ENCODE data around the gene CD248.
"Not testable (repeated sequence)": the region's sequence is repeated elsewhere in the genome, so short reads cannot be mapped to it uniquely, and the experiment has no call there.

CD248 gene

DNA sequence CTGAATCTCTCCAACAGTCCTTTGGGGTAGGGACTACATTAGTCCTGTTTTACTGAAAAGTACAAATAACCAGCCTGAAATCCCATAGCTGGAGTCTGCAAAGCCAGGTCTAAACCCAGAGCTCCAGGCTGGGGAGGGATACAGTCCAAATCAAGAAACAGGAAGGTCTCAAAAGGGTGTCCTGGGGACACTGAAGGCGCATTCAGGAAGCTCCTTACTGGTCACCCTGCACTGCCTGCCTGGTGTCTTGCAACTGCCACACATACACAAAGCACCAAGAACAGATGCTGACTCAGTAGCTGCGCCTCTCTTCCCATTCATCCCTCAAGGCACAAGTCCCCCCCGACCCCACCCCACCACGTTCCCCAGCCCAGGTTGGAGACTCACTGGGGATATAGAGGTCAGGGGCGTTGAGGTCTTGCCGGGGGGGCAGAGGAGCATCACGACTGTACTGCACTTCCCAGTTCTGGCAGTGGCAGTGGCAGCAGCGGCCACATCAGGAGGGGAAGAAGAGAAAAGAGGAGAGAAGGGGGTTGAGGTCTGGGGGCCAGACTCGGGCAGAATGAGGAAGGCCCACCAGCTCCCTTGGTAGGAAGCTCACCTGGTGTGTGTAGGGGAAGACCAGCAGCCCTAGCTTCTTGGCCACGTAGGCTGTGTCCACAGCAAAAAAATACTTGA lies 29.5 kb downstream of the CD248 start:
- DNase-seq: no peak

DNA sequence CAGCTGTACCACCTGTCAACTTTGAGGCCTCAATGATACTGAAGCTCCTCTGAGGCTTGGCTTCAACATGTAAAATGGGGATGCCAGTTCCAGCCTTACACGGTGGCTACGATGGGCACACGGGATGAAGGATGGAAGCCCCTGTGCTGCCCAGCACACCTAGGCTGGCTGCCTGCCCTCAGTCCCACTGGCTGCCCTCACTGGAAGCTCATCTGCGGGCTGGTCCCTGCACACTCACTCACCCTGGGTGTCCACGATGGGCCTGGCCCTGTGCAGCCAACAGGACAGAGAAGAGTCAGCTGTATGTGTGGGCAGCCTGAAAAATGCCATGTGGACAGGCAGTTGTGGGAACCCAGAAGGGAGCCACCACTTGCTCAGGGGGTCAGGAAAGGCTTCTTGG lies 30.1 kb downstream of the CD248 start:
- no peak for DNase-seq

DNA sequence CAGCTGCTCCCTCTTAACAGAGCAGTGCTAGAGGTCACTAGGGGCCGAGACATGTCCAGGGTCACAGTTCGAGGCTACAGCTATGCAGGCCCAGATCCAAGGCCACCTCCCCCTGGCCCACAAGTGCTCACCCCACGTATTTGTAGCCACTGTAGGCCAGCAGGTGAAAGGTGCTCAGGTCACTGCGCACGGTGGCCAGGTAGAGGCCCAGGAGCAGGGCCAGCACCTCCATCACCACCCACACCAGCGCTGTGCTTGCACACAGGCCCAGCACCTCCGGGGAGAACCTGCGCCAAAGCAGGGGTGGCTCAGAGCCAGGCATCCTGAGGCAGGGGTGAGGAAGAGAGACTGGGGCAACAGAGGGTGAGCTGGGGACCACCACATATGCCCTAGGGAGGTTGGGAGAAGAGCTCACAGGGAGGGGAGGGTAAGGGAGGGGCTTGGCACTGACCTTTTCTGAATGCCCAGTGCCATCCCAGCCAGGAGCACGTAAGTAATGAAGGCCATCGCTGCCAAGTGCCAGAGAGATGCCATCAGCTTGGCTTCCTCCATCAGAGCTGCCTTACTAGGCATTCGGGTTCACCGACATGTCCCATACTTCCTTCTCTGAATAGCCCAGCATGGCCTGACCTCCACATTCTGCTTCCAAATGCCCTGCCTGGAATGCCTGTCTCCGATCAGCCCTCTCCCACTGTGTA lies 31.4 kb downstream of the CD248 start:
- DNase-seq: no peak

DNA sequence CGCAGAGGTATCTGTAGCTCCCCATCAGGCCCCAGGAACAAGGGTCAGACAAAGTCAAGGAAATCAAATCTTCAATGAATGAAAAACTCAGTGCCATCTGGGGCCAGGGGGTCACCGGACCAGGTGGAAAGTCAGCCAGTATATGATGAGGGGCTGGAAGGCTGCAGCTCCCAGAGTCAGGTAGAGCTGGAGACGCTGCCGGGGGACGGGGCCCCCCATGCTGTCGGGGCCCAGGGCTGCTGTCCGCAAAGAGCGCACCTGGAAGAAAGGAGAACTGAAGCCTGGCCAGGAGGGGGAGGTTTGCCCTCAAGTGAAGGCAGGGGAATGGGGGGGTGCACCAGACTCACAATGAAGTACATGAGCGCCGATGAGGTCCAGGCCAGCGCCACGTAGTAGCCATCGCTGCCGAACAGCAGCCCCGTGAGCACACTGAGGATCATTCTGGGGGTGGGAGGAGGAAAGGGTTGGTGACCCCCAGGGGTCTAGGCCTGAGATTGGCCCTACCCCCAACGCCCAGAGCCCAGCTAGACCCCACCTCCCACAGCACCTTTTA lies 32.2 kb downstream of the CD248 start:
- DNase-seq: no peak

DNA sequence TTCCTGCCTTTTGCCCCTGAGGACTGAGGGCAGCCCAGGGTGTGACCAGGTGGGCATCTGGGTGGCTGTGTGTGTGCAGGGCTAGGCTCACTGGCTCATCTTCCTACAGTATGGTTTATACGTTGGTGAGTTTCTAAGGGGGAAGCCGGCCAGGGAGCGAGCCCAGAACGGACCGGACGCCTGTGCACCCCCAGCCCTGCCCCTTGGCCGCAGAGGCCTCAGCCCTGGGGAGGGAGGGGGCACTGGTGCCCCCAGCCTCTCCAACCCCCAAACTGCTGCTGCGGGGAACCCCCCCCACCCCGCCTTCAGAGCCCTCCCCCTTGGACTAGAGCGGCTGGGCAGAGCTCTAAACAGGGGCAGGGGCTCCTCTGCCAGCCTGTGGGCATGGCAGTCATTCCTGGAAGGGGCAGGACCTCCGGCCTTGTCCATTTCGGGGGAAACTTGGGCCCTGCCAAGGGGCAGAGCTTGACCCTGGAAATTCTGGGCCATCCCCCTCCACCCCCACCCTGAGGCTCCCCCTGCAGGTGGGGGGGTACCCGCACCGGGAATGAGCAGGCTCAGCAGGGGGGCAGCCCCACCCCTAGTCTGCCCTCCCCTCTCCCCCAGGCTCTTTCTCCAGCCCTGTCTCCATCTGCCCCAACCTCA lies 33.3 kb downstream of the CD248 start:
- DNase-seq: no peak

DNA sequence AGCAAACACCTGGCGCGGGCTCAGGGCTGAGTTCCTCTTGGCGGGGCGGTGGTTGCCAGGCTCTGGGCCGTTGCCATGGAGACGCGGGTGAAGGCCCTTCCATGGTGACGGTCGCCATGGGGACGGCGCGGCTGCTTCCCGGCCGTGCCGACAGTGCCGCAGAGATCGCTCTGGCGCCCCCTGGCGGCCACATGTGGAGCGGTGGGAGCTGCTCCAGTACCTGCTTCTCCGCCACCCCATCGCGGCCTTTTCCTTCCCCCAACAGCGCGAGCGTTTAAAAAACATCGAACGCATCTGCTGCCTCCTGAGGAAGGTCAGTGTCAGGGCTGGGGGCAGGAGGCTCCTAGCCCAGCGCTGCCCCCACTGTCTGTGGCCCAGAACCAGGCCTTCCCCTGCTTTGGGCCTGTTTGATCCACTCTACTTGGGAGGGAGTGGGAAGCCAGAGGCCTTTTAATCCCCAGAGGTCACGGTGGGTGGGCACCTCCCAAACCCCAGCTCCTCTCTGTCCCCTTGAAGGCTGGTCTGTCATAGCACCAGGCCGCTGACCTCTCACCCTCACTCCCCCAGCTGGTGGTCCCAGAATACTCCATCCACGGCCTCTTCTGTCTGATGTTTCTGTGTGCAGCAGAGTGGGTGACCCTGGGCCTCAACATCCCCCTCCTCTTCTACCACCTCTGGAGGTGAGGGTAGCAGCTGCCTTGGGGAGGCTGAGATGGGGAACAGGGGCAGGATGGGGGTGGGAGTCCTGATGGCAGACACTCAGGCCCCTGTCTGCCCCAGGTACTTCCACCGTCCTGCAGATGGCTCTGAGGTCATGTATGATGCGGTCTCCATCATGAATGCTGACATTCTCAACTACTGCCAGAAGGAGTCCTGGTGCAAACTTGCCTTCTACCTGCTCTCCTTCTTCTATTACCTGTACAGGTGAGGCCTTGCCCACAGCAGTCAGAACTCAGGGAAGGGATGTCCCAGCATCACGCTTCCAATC lies 34.1 kb downstream of the CD248 start:
- peak; percentile 98 to 100 (median 100) for DNase-seq

DNA sequence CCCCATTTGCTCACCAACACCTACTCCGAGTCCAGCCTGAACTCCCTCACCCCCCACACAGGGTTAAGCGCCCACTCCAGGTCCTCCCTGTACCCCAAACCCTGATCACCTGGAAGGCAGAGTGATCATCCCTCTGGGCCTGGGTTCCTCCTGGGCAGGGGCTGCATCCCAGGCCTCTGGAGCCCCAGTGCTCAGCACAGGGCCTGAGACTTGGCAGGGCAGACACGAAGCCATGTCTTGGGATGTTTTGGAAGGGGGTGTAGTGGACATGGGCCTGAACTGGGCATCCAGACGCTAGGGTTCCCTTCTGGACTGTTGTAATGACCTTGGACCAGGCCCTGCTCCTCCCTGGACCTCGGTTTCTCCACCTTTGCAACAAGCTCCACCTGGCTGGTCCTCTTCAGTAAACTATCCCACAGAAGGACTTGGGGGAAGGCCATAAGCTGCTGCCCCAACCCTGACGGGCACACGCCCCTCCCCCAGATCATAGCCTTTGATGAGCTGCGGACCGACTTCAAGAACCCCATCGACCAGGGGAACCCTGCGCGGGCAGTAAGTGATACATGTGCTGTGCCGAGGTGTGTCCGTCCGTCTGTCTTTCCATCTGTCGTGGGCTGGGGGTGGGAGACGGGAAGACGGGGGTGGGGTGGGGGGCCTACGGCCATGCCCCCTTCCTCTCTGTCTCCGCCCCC lies 34.9 kb downstream of the CD248 start:
- no peak for DNase-seq

DNA sequence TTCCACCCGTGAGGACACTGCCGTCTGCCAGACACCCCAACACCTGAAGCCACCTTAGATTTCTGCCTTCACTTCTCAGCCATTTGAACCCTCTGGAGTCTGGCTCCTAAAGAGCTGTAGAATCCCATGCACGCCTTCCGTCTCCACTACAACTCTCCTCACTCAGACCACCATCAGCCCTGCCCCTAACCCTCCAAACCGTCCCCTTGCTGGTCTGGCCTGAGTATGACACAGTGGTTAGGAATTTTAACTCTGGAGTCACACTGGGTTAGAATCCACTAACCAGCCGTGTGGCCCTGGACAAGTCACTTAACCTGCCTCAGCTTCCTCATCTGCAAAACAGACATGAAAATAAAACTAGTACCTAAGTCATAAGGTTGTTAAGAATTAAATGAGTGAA lies 35.8 kb downstream of the CD248 start:
- no peak for DNase-seq

DNA sequence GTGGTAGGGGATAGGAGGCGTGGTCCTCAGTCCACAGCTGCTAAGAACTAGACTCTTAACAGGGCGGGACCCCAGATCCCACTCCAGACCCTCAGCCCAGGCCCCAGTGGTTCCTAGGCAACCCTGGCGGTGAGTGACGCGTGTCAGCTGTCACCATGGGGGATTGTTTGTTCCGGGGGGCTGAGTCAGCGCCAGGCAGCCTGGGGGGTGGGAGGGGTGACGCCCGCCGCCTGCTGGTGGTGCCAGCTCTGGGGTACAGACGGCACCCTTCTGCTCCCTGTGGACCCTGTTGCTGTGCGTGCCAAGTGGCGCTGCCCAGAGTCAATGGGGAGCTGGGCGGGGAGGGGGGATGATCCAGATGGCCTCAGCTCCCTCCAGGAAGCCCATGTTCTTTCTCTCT lies 36.4 kb downstream of the CD248 start:
- DNase-seq: no peak

DNA sequence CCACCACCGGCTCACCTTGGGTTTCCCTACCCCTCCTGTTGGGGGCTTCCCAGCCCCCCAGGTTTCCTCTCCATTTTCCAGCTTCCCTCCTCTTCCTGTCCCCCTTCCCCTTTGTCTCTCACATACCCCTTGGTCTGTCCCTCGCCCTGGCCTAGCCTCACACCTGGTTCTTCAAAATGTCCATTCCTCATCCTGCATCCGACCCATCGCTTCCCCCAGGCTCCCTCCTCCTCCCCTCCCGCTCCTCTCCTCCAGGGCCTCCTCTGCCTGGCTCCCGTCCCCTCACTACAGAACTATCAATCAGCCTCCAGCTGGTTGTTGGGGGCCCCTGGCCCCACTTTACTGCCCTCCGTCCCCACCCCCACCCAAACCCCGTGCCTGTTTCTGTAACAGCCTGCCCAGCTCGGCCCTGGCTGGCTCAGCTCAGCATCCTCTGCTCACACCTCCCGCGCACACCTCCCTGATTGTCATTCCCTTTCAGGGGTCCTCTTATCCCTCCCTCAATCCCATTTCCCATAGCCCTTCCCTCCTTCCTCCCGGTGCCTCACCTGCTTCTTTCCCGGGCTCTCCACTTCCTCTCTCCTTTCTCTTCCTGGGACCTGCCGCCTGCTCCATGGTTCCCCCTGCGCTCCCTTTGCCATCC lies 37.6 kb downstream of the CD248 start:
- no peak for DNase-seq

DNA sequence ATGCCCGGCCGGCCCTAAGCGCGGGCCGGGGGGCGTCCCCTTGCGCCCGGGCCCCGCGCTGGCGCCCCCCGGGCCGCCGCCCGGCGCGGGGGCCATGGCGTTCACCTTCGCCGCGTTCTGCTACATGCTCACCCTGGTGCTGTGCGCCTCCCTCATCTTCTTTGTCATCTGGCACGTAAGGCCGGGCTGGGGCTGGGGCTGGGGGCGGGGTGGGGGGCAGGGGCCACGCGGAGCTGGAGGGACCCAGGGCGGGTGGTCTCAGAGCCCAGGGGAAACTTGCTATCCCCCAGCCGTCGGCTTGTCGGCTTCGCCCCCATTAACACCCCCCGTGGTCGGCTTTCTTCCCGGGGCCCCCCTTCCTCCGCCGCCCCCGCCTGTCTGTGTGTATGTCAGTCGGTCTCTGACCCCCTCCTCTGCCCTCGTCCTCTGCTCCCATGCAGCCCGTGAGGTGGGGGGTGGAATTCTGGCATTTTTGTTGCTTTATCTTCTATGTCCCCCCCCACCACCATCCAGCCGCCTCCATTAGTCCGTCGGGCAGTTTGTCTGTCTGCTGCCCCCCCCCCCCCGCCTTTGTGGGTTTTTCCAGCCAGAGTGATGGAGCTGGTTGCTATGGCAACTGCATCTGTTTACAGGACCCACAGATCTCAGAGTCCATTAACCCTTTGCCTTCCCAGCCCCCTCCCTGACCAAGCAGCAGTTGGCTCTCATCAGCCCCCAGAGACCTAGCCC lies 38.3 kb downstream of the CD248 start:
- no peak for DNase-seq

DNA sequence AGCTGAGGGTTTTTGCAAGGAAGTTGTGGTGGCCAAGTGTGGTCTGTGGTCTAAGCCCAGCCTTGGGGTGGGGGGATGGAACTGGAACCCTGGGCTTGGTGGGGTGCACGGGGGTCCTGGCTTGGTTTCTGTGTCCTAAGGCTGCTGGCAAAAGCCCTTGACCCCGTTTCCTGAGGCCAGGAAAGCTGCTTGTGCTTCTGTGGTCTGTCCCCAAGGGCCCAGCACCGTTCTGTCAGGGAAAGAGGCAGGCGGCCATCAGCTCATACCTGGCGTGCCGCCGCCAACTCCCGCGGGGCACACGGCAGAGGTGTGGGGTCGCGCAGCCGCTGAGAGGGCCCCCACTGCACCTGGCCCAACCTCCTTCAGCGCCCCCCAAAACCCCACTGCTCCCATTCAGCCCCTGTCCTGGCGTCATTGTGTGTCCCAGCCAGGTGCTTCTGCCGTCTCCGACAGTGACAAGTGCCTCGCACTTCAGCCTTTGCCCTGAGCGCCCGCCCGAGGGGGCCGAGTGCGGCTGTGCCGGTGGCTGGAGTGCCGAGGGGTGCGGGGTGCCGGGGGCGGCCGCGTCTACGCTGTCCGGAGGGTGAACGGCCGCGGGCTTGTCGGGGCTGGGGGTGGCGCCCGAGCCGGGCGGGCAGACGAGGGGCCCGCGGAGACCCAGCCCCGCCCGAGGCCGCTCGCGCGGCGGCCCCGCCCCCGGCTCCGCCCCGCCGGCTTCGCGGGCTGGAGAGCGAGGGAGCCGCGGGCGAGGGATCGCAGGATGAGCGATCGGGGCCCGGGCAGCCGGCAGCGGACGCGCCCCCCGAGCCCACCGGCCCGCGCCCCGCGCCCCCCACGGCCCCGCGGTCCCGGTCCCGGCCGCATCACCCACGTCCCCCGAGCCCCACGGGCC lies 39.1 kb downstream of the CD248 start, which contains the start of gene CNIH2:
Gene CNIH2, plus strand, starts transcription at position 705 of the 892 bp plus-strand sequence. CDS start 282 bp downstream, outside the sequence.
- DNase-seq: peak in 2 of 5 donors; percentile 31 to 65

DNA sequence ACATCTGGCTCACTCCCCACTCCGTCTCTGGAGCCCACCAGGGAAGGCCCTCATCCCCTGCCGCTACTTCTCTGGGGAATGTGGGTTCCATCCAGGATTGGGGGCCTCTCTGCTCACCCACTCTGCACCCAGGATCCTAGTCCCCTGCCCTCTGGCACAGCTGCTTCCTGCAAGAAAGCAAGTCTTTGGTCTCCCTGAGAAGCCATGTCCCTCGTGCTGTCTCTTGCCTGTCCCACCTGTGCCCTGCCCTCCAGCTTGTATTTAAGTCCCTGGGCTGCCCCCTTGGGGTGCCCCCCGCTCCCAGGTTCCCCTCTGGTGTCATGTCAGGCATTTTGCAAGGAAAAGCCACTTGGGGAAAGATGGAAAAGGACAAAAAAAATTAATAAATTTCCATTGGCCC lies 39.8 kb downstream of the CD248 start:
- DNase-seq: not testable (repeated sequence)

DNA sequence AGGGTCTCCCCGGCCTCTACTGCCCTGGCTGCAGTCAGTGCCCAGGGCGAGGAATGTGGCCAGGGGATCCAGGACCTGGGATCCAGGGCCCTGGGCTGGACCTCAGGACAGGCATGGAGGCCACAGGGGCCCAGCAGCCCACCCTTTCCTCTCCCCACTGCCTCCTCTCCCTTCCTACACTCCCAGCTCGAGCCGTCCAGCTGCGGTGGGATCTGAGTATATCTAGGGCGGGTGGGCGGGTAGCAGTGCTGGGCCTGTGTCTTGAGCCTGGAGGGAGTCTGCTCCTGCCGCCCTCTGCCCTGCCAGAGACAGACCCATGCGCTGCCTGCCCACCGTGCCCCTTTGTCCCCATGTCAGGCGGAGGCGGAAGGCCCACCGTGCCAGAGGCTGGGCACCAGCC lies 40.2 kb downstream of the CD248 start:
- not testable (repeated sequence) for DNase-seq

DNA sequence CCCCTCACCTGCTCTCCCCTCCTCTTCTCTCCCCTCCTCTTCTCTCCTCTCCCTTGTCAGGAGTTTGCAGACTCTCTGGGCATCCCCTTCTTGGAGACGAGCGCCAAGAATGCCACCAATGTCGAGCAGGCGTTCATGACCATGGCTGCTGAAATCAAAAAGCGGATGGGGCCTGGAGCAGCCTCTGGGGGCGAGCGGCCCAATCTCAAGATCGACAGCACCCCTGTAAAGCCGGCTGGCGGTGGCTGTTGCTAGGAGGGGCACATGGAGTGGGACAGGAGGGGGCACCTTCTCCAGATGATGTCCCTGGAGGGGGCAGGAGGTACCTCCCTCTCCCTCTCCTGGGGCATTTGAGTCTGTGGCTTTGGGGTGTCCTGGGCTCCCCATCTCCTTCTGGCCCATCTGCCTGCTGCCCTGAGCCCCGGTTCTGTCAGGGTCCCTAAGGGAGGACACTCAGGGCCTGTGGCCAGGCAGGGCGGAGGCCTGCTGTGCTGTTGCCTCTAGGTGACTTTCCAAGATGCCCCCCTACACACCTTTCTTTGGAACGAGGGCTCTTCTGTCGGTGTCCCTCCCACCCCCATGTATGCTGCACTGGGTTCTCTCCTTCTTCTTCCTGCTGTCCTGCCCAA lies 40.7 kb downstream of the CD248 start:
- DNase-seq: no peak

DNA sequence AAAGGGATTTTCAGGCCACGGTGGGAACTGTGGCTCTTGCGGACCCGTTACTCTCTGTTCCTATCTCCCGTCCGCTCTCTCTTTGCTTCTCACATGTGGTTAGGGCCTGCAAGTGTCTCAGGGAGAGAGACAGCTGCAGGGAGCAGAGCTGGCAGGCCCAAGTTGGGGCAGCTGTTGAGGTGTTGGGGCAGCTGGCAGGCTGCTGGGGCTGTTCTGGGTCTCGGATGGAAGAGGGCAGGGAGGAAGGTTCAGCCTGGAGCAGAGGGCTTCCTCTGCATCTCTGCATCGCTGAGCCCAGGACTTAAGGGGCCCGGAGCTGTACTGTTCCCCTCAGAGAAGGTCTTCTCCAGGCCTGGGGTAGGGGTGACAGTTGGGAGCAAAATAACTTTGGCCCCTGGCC lies 41.4 kb downstream of the CD248 start:
- no peak for DNase-seq

DNA sequence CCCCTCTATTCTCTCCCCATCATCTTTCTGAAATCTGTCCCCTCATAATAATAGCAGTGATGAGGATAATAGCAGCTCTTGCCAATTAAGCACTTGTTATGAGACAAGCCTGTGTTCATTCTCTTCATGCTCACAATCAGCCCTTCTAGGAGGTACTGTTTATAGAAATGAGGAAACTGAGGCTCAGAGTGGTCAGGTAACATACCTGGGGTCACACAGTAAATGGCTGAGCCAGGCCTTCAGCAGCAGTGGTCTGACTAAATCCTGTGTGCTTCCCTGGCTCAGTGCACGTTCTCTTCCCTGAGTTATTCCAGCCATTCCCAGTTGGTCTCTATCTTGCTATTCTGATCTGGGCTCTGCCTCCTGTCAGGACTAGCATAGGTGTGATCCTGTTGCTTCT lies 42.6 kb downstream of the CD248 start:
- DNase-seq: no peak

DNA sequence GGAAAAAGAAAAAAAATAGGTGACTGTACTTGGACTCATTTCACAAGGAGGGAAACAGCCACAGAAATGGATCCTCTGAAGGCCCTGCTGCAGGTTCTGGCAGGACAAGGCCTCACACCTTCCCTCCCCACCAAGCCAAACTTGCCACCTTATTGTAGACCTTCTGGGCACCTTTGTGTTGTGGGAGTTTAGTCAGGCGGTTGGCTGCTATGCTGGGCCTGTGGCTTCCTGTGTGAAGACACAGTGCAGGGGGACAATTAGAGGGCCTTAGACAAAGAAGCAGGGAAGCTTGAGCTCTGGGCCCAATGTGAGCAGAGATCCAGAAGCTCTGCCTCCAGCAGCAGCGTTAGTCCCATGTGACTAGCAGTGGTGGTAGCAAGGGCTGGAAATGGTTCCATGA lies 44.2 kb downstream of the CD248 start:
- DNase-seq: no peak

DNA sequence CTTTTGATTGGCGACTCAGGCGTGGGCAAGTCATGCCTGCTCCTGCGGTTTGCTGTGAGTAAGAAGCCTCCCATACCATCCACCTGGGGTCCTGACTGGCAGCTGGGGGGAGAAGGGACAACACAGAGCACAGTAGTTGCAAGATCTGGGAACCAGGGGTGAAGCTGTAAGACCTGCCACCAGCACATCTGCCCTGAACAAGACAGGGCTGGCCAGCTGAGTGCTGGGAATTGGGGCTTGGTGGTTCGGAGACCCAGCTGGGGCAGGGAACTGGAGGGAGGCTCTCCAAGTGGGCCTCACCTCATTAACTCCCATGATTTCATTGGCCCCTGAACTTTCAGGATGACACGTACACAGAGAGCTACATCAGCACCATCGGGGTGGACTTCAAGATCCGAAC lies 45.0 kb downstream of the CD248 start:
- no peak for DNase-seq
